Measurements from ENCODE around the gene SMIM32.

The SMIM32 gene

DNA sequence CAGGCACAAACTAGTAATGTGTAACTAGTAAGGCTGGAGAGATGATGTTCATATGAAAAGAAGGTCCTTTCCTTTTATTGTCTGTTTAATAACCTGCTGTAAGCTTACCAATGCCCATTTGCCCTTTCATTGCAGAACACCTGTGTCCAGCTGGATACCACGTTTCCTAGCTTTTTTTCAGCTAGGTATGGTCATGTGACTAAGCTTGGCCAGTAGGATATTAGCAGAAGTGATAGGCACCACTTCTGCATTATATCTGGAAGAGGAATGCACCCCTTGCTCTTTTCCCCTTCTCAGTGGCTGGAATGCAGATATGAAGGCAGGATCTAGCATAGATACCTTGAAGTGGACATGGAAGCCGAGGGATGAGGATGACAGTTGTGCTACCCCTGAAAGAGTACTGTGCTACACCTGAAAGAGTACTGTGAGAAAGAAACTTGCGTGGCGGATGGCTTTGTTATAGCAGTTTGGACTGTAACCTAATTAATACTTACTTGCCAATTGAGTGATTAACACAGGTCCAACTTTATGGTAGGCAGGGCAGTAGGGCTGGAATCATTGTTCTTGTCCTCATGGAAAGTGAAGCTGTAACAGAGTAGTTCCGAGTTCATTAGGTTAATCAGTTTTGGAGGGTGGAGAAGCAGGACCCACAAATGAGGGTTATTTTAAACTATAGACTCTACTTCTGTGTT is 6.8 kb downstream of the SMIM32 start:
- no peak for DNase-seq

DNA sequence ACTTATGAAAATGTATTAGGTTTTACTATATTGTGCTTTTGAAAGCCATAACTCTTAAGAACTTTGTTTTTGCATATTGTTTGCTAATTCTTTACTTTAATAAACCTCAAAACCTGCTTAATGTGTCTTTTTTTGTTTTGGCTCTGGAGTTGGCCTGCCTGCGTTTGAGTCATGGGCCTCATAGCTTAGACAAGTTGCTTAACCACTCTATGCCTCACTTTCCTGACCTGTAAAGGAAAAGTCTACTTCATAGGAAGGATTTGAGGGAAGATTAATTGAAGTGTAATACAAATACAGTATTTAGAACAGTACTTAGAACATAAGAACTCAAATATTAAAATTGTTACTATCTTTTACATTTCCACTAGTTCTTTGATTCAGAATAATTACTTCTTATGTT is 10.3 kb downstream of the SMIM32 start:
- DNase-seq: no peak

DNA sequence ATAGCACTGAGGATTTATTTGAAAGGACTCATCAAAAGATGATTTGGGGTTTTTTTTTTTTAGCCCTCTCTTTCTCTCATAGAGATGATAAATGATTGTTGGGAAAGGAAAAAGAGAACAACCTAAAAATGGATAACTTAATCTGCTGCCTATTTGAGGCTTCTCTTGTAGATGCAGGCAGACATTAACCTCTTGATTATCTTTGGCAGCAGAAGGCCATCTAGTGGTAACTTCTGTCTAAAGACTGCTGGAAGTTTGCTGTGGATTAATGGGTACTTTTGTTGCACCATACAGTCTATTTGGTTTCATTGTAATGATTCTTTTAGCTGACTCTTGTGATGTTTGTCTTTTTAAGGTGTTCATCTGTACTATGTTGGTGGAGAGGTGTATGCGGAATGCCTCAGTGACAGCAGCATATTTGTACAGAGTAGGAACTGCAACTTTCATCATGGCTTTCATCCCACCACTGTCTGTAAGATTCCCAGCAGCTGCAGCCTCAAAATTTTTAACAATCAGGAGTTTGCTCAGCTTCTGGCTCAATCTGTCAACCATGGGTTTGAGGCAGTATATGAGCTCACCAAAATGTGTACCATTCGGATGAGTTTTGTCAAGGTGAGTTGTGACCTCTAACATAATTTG is 18.8 kb downstream of the SMIM32 start:
- DNase-seq: peak in 1 of 2 donors; percentile 21

DNA sequence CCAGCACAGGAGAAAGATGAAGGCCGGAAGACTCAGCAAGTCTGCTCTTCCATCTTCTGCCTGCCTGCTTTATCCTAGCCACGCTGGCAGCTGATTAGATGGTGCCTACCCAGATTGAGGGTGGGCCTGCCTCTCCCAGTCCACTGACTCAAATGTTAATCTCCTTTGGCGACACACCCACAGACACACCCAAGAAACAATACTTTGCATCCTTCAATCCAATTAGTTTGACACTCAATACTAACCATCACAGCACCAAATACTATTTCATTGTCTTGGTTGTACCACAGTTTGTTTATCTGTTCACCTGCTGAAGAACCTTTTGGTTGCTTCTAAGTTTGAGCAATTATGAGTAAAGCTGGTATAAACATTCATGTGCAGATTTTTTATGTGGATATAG is 23.7 kb downstream of the SMIM32 start:
- no peak for DNase-seq

DNA sequence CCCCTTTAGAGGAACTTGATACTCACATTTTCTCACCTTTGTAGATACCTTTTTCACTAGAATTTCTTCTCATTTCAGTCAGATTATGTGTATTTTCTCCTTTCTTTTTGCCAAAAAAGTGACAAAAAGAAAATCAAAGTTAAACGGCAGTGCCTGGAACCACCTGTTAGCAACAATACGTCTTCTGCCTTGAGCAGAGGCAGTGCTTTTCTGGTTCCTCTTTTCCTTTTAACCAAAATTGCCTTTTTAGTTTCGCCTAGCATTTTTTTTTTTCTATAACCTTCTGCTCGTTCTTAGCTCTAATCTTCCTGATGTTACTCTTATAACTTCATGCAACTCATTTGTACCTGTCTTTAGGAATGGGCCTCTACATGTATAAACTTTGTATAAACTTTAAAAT is 26.1 kb downstream of the SMIM32 start:
- DNase-seq: no peak

DNA sequence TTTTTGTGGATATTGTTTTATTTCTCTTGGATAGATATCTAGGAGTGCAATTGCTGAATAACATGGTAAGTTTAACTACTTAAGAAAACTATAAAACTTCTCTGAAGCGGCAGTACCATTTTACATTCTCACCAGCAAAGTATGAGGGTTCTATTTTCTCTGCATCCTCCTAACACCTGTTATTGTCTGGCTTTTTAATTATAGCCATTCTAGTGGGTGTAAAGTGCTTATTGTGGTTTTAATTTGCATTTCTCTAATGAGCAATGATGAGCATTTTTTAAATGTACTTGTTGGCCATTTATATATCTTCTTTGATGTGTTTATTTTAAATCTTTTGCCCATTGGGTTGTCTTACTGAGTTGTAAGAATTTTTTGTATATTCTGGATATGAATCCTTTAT is 28.7 kb downstream of the SMIM32 start:
- no peak for DNase-seq

DNA sequence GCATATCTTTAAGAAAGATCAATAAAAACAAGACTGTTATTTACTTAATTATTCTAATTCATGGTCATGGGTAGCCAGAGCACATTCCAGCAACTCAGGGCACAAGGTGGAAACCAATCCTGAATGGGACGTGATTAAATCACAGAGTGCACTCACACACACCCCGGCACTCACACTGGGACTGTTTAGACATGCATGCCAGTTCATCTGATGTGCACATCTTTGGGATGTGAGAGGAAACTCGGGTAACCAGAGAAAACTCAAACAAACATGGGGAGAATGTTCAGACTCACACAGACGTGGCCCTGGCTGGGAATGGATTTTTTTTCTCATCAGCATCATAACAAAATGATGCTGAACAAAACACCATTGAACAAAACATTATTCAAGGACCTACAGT is 31.0 kb downstream of the SMIM32 start:
- no peak for DNase-seq

DNA sequence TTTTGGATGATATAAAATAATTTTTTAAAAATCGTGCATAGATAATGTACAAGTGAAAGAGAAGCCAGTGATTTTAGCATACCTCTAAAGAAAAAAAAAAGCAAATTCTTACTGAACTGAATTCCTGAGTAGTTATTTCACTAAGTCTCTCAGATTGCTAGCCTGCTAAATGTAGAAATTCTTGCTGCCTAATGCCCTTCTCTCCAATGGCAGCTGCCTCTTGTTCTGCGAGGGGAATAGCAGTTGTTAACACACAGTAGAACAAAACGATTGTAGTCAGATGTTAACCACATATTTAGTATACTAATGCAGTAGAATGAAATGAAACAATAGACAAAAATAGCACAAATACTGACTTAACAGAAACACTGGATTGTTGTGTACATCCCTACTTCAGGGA is 33.5 kb downstream of the SMIM32 start:
- DNase-seq: no peak

DNA sequence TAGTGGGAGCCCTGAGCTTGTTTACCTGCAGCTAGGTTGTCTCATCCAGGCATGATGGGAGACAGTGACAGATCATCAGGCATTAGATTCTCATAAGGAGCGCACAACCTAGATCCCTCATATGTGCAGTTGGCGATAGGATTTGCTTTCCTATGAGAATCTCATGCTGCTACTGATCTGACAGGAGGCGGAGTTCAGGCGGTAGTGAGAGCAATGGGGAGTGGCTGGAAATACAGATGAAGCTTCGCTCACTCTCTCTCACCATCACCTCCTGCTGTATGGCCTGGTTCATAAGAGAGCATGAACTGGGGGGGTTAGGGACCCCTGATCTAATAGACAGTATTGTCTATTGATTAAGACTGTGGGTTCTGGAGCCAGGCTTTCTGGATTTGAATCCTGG is 35.4 kb downstream of the SMIM32 start:
- no peak for DNase-seq

DNA sequence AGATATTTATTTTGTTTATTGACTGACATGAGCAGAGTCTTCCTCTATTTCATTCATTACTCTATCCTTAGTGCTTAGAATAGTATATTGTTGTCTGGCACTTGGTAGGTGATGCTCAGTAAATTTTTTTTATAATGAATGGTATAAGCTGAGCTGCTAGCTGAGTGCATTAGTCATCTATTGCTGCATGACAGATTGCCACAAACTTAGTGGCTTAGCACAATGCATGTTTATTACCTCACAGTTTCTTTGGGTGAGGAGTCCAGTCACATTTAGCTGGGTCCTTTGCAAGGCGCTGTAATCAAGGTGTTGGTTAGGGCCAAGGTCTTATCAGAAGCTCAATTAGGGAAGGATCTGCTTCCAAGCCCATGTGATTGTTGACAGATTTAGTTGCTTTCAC is 37.2 kb downstream of the SMIM32 start:
- DNase-seq: no peak

DNA sequence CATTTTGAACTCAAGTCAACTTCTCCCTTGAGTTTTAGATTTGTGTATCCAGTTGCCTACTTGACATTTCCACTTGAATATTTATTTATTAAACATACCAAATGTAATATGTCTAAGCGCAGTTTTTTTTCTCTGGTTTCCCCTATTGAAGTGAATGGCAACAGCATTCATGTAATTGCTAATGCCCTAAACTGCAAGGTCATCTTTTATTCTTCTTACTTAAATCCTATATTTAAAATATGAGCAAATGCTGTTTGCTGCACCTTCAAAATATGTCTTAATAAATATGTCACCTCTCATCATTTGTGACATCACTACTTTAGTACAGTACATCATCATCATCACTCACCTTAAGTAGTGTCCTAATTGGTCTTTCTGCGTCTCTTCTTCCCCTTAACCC is 37.9 kb downstream of the SMIM32 start:
- no peak for DNase-seq

DNA sequence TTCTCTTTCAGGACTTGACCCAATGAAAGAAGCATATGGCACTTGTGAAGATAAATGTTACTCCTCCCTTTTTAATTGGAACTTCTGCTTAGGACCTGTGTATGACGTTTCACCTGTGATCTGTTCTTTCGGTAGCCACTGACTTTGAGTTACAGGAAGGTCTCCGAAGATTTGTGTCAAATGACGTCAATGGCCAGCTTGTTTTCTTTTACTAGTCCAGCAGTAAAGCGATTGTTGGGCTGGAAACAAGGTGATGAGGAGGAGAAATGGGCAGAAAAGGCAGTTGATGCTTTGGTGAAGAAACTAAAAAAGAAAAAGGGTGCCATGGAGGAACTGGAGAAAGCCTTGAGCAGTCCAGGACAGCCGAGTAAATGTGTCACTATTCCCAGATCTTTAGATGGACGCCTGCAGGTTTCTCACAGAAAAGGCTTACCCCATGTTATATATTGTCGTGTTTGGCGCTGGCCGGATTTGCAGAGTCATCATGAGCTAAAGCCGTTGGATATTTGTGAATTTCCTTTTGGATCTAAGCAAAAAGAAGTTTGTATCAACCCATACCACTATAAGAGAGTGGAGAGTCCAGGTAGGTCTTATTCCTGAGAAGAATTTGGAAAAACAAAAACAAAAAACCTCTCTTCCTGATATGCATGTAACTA is 39.3 kb downstream of the SMIM32 start:
- no peak for DNase-seq

DNA sequence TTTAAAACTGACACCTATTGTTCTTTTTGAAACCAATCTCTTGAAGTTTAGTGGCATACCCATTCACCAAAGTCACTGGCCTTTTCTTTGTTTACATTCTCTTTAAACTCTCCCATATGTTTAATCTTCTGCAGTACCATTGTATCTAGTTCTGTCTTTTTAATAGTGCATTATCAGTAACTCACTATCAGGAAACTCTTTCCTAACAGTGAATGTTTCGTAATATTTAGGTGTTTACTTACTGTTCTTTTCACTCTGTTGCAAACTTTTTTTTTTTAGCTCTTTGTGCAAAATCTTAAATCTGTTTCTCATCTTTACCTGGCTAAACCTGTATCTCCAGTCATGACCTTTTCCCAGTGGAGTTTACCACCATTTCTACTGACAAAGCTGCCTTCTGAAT is 43.1 kb downstream of the SMIM32 start:
- DNase-seq: no peak

DNA sequence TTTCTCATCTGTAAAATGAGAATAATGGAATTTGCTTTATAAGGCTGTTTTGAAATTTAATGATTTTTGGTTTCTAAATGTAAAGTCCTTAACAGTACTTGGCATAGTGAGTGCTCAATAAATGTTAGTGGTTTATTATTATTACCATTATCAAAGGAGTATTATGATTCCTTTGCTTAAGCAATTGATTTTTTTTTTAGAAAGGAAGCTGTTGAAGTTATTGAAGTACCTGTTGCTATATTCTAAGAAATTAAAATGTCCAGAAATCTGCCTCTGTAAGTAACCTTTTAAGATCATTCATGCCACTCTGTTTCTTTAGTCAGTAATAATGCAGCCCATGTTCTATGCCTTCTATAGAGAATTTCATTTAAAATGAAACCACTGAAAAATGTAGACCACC is 45.3 kb downstream of the SMIM32 start:
- no peak for DNase-seq

DNA sequence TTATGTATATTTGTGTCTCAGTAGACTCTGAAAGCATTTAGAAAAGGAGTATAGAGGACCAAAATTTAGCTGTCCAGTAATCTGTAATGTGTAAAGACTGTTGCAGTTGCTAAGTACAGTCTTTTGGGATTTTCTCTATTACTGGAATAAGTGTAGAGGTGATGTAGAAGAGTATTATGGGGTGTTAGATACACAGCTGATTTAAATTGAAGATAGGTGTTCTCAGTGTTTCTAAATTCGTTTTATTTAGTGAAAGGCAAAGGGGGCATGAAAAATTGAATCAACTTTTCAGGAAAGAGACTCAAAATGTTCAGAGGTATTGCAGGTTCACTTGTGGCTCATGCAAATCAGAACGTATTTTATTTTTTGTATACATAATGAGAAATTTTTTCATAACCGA is 46.8 kb downstream of the SMIM32 start:
- no peak for DNase-seq

DNA sequence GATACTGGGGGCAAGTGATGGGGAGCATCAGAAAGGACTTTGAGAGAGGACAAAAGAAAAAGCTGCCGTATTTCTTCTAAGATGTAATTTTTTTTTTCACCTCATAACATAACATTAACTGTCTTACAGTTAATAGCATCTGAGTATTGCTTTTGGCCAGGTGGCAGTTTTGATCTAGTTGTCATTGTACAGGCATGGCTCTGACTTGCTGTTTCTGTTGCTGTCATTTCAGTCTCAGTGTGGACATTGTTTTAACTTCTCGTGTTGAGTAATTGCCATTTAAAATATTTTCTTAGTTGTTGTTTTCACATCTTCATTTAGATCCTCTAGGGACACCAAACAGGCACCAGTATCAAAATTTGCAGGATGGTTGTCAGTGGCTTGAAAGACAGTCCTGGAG is 47.9 kb downstream of the SMIM32 start:
- DNase-seq: no peak

DNA sequence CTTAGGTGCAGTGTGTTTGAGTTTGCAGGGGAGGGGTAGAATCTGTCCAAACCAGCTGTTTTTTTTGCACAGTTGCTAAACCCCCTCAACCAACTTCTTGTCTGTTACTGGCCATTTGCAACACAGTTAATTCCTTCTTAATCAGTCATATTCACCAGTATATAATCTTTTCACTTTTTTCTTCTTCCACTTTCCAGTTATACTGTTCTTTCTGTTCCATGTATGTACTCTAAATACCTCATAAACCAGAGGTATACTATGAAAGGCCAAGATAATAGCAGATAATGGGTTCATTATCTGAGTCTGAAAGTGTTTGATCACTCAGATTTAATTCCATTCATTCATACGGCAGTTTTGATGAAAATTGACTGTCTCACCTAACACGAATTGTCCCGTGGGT is 49.2 kb downstream of the SMIM32 start:
- no peak for DNase-seq

DNA sequence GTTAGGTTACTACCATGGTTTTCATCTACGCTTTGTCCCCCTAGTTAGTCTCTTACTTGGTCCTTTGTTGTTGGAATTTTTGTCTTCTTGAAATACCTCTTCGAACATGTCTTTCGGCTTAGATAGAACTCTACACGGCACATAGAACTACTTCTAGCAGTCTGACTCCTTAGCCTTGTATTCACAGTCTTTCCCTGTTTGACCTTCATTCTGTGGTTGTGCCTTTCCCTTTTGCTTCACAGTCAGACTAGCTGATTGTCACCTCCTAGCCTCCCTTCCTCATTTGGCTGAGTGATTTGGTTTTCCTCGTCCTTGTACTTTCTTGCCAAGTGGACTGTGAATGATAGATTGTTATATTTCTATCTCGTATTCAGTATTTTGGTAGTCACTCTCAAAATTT is 49.6 kb downstream of the SMIM32 start:
- DNase-seq: no peak

DNA sequence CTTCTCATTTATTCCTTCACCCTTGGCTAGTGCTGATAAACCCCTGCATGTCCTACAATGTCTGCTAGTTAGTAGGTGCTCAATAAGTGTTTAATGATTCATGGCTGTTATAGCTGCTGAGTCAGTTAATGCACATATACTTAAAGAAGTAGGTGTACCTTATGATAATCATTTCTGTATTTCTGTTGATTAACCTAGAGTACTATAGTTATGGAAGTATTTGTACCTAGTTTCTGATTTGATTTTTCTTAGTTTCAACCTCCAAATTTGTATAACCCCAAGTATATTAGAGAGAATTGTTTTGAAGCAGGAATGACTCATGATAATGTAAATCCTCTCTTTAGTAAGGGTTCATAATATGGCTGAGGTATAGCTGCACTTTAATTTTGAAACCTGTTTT is 51.4 kb downstream of the SMIM32 start:
- DNase-seq: no peak

All from CD4-positive, alpha-beta T cell treated with Interleukin-4 for 1 hour (primary cell).